GM12872 (cell line): ENCODE results near the gene RPUSD3.

Experiments
- TF ChIP-seq, protein P1 (sequence below): IDR thresholded peaks from 3 replicates; pipeline ENCODE4 v1.5.1; 2011; ENCODE audit warnings: low read depth, mild to moderate bottlenecking, low read length, moderate library complexity; ENCODE audit not compliant: insufficient read depth

Gene RPUSD3

DNA sequence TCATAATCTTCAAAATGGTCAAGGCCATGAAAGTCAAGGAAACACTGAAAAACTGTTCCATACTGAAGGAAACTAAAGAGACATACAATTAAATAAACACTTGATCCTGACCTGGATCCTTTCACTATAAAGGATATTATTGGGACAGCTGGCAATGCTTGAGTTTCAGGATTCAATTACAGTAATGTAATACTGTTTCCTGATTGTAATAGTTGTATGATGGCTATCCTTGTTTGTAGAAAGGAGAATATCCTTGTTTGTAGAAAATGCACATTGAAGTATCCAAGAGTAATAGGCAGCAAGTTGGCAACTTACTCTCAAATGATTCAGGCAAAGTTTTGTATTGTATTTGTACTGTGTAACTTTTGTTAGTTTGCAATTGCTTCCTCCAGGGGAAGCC, 31.6 kb upstream of the RPUSD3 start:
- TF ChIP-seq, protein P1, sequence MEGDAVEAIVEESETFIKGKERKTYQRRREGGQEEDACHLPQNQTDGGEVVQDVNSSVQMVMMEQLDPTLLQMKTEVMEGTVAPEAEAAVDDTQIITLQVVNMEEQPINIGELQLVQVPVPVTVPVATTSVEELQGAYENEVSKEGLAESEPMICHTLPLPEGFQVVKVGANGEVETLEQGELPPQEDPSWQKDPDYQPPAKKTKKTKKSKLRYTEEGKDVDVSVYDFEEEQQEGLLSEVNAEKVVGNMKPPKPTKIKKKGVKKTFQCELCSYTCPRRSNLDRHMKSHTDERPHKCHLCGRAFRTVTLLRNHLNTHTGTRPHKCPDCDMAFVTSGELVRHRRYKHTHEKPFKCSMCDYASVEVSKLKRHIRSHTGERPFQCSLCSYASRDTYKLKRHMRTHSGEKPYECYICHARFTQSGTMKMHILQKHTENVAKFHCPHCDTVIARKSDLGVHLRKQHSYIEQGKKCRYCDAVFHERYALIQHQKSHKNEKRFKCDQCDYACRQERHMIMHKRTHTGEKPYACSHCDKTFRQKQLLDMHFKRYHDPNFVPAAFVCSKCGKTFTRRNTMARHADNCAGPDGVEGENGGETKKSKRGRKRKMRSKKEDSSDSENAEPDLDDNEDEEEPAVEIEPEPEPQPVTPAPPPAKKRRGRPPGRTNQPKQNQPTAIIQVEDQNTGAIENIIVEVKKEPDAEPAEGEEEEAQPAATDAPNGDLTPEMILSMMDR = no peak

DNA sequence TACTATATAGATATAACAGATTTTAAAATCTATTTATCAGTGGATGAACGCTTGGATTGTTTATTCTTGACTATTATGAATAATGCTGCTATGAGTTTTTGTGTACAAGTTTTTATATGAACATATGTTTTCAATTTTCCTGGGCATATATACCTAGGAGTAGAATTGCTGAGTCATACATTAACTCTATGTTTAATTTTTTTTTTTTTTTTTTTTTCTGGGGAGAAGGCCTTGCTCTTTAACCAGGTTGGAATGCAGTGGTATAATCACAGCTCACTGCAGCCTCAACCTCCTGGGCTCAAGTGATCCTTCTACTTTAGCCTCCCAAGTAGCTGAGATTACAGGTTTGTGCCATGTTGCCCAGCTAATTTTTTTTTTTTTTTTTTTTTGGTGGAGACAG, 27.2 kb upstream of the RPUSD3 start:
- TF ChIP-seq, protein P1 = no peak

DNA sequence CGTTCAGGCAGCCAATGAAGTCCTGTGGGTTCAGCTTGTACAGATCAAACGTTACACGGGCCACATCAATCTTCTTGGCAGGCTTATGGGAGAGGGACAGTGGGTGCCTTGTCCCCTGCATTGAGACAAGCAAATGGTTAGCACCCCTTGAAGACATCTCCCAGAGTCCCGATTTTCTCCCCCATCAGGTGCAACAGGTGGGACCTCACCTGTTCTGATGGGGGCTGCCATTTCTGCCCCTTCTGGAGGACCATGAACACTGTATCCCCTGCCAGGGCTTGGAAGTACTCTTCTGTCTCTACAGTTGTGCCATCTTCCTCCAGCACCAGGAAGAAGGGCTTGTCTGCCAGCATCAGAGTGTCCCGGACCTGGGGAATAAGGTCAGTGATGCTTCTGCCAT, 26.1 kb upstream of the RPUSD3 start:
- TF ChIP-seq, protein P1 = no peak

DNA sequence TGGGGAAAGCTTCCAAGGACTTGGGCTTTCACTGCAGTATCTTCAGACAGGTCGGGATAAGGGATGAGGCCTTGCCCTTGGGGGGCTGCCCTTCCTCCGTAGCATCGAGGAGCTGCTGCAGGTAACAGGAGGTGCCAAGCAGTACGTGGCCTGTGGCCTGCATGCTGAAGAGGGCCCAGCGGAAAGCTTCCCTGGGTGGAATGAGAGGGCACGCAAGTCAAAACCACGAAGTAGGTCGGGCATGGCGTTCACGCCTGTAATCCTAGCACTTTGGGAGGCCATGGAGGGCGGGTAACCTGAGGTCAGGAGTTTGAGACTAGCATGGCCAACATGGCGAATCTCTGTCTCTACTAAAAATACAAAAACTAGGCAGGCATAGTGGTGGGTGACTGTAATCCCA, 23.3 kb upstream of the RPUSD3 start:
- TF ChIP-seq, protein P1 = no peak

DNA sequence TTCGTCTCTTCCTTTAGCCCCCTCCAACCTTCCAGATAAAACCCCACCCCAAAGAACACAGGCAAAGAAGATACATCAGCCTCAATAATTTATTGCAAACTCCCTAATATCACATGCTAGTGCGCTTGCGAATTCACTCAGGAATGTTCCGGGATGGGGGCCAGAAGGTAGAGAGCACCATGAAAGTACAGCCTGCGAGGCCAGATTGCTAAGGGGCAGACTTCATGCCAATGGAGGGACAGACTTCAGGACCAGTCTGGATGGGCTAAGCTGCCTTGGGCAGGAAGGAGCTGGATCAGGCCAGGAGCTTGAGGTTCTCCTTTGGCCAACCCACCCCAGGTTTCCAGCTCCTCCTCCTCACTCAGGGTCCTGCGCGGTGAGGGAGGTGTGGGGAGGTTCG, 22.8 kb upstream of the RPUSD3 start:
- TF ChIP-seq, protein P1 = no peak

DNA sequence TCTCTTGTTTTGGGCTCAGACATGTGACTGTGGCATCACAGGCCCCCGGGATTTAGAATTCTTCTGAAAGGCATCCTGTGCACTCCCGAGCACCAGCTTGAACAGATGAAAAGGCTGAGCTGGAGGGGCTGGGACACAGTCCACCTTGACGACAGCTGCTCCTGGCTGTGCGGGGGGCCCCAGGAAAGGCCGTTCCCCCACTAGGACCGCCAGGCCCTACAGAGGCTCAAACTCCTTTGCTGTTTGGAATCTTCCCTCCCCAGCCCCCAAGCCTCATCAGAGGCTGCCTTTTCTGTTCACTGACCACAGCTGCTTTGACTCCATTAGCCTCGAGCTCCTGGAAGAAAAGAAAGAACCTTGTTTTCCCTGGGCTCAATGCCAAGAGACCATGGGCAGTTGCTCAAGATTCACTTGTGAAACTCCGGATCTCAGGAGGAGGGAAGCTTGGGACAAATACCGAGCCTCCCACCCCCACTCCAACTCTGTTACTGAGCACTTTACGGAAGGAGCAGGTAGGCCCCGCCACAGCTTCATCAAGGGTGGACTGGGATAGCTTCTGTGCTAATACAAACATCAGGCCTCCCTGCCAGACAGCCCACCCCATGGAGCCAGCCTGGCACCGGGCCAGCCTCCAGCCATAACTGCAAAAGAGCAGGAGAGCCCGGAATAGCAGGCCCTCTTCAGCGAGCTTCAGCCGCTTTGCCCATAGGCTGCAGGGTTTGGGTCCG, 20.6 kb upstream of the RPUSD3 start:
- TF ChIP-seq, protein P1 = no peak

DNA sequence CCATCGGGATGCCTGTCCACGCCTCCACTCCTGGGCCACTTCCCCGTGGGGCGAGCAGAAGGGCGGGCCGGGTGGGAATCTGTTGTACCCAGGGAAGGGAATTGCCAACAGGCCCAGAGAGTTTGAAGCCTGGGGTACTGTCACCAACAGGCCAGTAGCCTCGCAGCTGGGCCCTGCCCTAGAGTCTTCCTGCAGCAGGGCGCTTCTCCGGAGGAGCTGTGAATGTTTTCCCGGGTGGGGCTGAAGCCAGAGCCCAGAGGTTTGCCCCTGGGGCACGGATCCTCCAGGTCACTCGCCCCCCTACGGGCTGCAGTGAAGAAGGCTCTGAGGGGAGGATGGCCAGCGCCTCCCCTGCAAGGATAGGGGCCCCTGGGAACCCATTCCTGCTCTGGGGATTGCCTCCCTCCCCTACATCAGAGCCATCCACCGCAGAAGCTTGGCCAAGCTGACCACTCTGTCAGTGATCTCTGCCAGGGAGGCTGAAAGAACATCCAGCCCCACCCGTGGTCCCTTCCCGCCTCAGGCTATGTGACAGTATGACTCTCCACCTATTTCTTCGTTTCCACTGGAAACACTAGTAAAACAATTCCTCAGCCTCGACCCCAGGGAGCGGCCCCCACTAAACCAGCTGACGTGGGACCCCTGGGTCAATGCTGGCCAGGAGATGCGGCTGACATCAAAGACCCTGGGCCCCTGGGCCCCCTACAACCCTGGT, 19.4 kb upstream of the RPUSD3 start:
- TF ChIP-seq, protein P1 = no peak
